Adipocyte (in vitro differentiated cells): ENCODE data around the gene SIRPA.

ENCODE experiments used
- DNase-seq: peaks from one replicate; pipeline ENCODE4 v3.0.0-alpha.2; 2015; ENCODE audit warnings: low read depth
- H3K27me3 ChIP-seq: replicated peaks from 2 replicates; pipeline ENCODE4 v1.7.0; 2013; ENCODE audit warnings: mild to moderate bottlenecking, low read length, moderate library complexity; ENCODE audit not compliant: control insufficient read depth, insufficient read depth
- H3K36me3 ChIP-seq: 2 replicates; pipeline ENCODE4 v1.7.0; 2013; ENCODE audit warnings: low read length, mild to moderate bottlenecking, moderate library complexity; ENCODE audit not compliant: control insufficient read depth, insufficient read depth, severe bottlenecking
- H3K4me1 ChIP-seq: 2 replicates; pipeline ENCODE4 v1.7.0; 2013; ENCODE audit warnings: mild to moderate bottlenecking, low read length, moderate library complexity; ENCODE audit not compliant: control insufficient read depth, insufficient read depth
- H3K4me3 ChIP-seq: 2 replicates; pipeline ENCODE4 v1.7.0; 2013; ENCODE audit warnings: mild to moderate bottlenecking, low read length, moderate library complexity
- H3K9ac ChIP-seq: 2 replicates; pipeline ENCODE4 v1.7.0; 2013; ENCODE audit warnings: mild to moderate bottlenecking, low read length, moderate library complexity
- H3K9me3 ChIP-seq: 2 replicates; pipeline ENCODE4 v1.7.0; 2013; ENCODE audit warnings: mild to moderate bottlenecking, low read length, moderate library complexity; ENCODE audit not compliant: control insufficient read depth

The SIRPA gene

DNA sequence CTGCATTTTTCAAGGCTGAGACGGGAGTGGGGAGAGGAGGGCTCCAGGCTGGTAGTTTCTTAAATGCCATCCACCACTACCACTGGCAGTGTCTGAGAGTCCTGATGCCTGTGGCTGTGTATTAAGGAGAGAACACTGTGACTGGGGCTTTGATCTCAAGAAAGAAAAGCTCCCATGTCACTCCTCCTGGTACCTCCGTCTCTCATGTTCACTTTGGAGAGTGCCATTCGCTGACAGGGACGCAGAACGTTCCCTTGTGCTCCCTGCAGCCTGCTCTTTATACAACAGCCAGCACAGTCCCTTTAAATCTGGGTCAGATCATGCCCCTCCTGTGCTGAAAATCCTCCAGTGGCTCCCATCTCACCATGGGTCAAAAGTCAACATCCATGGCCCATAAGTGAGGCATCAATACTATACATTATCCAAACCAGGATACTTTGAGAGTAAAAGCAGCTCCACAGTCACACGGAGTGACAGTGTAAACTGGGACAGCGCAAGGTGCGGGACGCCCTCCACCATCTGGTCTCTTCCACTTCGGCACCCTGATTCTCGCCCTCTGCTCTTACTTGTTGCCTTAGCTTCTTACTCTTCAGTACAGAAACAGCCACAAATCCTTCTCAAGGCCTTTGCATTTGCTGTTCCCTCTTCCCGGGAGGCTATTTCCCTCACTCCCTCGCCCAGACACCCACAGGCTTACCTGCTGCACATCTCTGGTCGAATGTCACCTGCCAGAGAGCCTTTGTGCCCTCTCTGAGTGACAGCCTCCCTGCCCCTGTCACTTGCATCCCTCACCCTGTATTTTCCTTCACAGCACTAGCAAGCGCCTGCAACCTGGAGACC lies 78.6 kb downstream of the SIRPA start:
- no peak for DNase-seq
- Histone ChIP-seq H3K9me3 (no peaks in the 10 kb centered on the region), H3K4me3 (no peak overlapping the region), H3K36me3 (no peaks in the 10 kb centered on the region), H3K4me1 (no peaks in the 10 kb centered on the region), H3K9ac (no peak overlapping the region), H3K27me3 (peaks cover 77% of the 10 kb centered on the region)

DNA sequence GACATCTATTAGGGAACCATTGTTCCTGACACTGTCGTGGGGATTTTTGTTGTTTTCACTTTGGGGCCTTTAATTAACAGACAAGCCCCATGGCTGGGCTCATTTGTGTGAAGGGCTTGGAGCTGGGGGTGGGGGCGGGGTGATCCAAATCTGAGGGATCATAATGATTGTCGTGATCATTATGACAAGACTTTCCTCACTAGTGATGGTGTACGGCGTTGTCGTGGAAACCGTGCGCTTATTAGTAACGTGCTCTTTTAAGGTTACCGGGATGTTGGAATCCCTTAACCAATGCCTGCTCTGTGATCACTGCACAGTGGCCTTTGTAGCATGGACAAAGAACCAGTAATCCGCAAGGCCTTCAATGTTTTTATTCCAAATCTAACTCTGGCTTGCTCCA lies 80.1 kb downstream of the SIRPA start:
- Histone ChIP-seq H3K9me3 (no peaks in the 10 kb centered on the region), H3K4me3 (no peak overlapping the region), H3K36me3 (no peaks in the 10 kb centered on the region), H3K4me1 (no peaks in the 10 kb centered on the region), H3K27me3 (peaks cover 82% of the 10 kb centered on the region), H3K9ac (no peak overlapping the region)
- DNase-seq: no peak

DNA sequence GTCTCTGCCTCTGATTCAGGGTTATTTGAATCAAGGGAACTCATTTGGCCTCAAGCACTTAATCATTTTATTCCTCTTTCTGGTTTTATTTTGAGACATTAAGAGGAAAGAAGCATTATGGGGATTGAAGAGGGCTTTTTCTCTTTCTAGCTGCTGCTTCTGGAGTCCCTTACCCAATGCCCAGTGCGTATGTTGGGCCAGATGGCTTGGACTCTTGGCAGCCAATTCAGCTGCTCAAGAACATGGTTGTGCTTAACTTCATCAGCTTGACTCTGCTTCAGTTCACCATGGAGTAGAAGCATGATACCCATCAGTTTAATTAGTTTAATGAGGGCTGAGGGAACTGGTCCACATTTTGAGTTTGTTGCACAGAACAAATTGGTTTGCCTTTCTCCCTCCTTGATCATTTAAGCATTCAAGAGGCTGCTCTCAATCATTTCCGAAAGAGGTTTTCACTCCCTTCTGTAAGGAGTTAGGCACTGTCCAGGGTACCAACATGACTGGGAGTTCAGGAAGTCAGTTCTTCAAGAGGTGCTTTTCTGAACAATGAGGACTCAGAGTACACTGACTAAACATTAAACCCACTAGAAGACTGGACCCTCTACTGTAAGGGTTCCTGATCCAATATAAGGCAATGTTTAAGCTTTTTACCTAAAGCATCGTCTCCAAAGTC lies 84.0 kb downstream of the SIRPA start:
- Histone ChIP-seq H3K4me3 (no peak overlapping the region), H3K27me3 (peaks cover 81% of the 10 kb centered on the region), H3K4me1 (no peaks in the 10 kb centered on the region), H3K9ac (no peak overlapping the region), H3K36me3 (no peaks in the 10 kb centered on the region), H3K9me3 (no peaks in the 10 kb centered on the region)
- DNase-seq: no peak

DNA sequence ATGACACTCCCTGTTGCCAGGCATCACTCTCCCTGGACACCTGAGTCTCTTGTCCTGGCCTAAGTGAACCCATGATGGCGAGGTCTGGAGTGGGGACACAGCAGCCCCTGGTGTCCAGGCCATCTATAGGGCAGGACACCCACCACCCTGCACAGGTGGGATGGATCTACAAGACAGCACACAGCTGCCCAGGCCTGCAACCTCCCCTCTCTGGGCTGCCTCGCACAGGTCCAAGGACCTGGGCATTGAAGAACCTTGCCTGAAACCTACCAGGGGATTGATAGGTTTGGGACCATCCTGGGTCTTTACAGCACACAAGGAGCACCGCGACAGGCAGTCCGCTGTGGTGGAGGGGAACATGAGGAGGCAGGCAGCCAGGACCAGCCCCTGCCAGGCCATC lies 87.5 kb downstream of the SIRPA start:
- Histone ChIP-seq H3K36me3 (no peaks in the 10 kb centered on the region), H3K9me3 (no peaks in the 10 kb centered on the region), H3K27me3 (peaks cover 75% of the 10 kb centered on the region), H3K4me3 (no peak overlapping the region), H3K9ac (no peak overlapping the region), H3K4me1 (no peaks in the 10 kb centered on the region)
- no peak for DNase-seq

DNA sequence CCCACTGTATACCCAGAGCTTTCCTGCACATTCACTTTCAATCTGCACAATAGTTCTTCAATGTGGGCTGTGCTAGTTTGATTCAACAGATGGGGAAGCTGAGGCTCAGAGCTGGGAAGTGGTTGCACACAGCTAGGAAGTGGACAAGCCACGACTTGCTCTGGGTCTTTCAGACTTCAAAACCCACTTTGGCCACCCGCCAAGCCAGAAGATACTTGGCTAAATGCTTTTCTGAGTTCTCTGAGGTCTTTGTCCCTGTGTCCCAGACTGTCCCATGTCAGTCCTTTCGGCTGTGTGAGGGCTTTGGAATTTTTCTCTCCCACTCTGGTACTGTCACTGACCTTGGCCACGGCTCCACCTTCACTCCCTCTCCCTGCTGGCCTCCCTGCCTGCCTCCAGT lies 88.1 kb downstream of the SIRPA start:
- no peaks in the 10 kb centered on the region for H3K9me3 ChIP-seq
- peaks cover 70% of the 10 kb centered on the region for H3K27me3 ChIP-seq
- H3K36me3 ChIP-seq: no peaks in the 10 kb centered on the region
- H3K4me3 ChIP-seq: no peak overlapping the region
- DNase-seq: no peak
- H3K4me1 ChIP-seq: peaks cover 2% of the 10 kb centered on the region
- H3K9ac ChIP-seq: no peak overlapping the region

DNA sequence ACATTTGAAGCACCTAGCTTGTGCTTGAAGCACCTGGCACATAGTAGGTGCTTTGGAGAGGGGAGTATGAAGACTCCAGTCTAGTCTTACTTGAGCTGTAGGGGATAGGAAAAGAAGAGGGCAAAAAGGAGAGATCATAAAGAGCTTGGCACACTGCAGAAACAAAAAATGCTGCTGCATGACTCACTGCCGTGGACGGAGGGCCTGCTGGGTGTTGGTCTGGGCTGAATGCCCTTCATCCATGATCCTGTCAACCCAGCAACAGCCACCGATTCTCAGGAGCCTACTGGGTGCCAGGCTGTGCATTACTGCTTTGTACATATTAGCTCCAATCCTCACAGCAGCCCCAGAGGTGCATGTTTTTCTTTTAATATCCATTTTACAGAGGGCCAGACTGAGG lies 92.6 kb downstream of the SIRPA start:
- Histone ChIP-seq H3K4me1 (peaks cover 2% of the 10 kb centered on the region), H3K9me3 (no peaks in the 10 kb centered on the region), H3K4me3 (no peak overlapping the region), H3K9ac (no peak overlapping the region), H3K36me3 (no peaks in the 10 kb centered on the region), H3K27me3 (peaks cover 81% of the 10 kb centered on the region)
- DNase-seq: no peak
